BJ (cell line): Measurements from ENCODE around the gene MYH11. TPM values are rescaled to one million over a fixed set of nuclear protein-coding genes. Genes with fewer than 3 reads are reported as not detected.

Experiments
- CTCF ChIA-PET: fragments of 350-600 bp; formaldehyde crosslinking; extraction: SDS; loops from one replicate; lab custom pipeline; 2021; ENCODE audit warnings: antibody characterized with exemption, inconsistent platforms; lab: Yijun Ruan, JAX
- POLR2A ChIA-PET: fragments of 300-600 bp; sonication (Branson Sonifier 250); formaldehyde crosslinking; extraction: SDS; loops from one replicate; lab custom pipeline; 2021; ENCODE audit warnings: antibody characterized with exemption; lab: Charles Lee
- DNase-seq: peaks from one replicate; pipeline ENCODE4 v3.0.0-alpha.2; 2011; ENCODE audit warnings: low read depth
- H3K27me3 ChIP-seq: 2 replicates; pipeline ENCODE4 v1.6.0; 2011; ENCODE audit warnings: low read length; ENCODE audit not compliant: control insufficient read depth, insufficient read depth
- H3K36me3 ChIP-seq: 2 replicates; pipeline ENCODE4 v1.5.1; 2011; ENCODE audit warnings: low read length; ENCODE audit not compliant: control insufficient read depth, insufficient read depth
- H3K4me3 ChIP-seq: 2 replicates; pipeline ENCODE4 v1.5.1; 2011; ENCODE audit warnings: low read depth, mild to moderate bottlenecking, control low read depth, low read length
- CTCF ChIP-seq: IDR thresholded peaks from 2 replicates; pipeline ENCODE4 v1.5.1; 2011; ENCODE audit warnings: low read depth, mild to moderate bottlenecking, control low read depth, inconsistent platforms, low read length, moderate library complexity; ENCODE audit not compliant: insufficient read depth
- polyA plus RNA-seq: library from polyadenylated mRNA; depleted of rRNA; stranded (reverse); fragments of >200 nt; gene quantifications from 2 replicates; pipeline ENCODE4 v1.2.3, GENCODE V29; 2011

MYH11 gene
- polyA plus RNA-seq, 1 experiment: 0.27 TPM

DNA sequence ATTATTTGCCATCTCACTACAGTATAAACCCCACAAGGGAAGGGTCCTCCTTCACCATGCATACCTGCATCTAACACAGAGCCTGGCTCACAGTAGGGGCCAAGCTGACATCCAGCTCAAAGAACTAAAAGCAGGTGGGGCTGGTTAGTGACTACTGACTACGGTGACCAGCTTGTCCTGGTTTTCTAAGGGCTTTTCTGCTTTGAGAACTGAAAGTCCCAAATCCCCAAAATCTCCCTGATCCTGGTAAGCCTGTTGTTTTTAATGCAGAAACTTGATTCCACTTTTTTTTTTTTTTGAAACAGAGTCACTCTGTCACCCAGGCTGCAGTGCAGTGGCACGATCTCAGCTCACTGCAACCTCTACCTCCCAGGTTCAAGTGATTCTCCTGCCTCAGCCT lies 117.4 kb downstream of the MYH11 start:
- H3K27me3 ChIP-seq: peaks cover 1% of the 10 kb centered on the region; the same call in 1 of the 2 replicates
- CTCF ChIA-PET: interaction anchor here (1.4 to 1.7 kb wide), 2 partner anchors 16 to 31 kb away, joined by 3 to 6 read pairs; no protein-coding TSS in a partner anchor
- no peak for DNase-seq

DNA sequence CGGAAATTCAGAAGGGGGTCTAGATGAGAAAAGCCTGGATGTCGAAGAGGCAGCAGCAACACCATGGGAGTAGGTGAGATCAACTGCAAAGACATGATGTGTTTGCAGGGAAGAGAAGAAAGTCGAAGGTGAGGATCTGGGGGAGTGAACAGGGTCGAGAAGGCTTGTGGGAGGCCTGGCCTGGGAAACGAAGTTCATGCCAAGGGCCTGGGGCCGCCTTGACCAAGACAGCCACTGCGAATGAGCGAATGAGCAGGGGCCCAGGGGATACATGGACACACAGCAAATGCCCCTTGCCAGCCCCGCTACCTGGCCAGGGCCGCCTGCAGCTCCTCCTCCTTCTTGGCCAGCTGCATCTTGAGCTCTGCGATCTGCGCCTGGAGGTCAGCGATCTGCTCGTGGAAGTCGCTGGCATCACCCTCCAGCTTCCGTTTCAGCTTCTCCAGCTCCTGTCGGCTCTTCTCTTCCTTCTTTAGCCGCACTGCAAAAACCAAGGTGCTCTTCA lies 119.6 kb downstream of the MYH11 start:
- DNase-seq: no peak
- POLR2A ChIA-PET: interaction anchor here (0.6 kb wide), 1 partner anchor 14 kb away, joined by 7 read pairs; no protein-coding TSS in a partner anchor
- peaks cover 1% of the 10 kb centered on the region; the same call in 1 of the 2 replicates for H3K27me3 ChIP-seq
- no peaks in the 10 kb centered on the region for H3K36me3 ChIP-seq
- CTCF ChIA-PET: interaction anchor here (1.0 to 1.8 kb wide), 2 partner anchors 19 to 73 kb away, joined by 3 read pairs; no protein-coding TSS in a partner anchor
- H3K4me3 ChIP-seq: no peak overlapping the region
- no peak for TF ChIP-seq CTCF

More for the DNA sequence above, 117.4 kb downstream of the MYH11 start:
- POLR2A ChIA-PET: no interaction called here
- Histone ChIP-seq H3K36me3 (no peaks in the 10 kb centered on the region), H3K4me3 (no peak overlapping the region)
- TF ChIP-seq CTCF: no peak

DNA sequence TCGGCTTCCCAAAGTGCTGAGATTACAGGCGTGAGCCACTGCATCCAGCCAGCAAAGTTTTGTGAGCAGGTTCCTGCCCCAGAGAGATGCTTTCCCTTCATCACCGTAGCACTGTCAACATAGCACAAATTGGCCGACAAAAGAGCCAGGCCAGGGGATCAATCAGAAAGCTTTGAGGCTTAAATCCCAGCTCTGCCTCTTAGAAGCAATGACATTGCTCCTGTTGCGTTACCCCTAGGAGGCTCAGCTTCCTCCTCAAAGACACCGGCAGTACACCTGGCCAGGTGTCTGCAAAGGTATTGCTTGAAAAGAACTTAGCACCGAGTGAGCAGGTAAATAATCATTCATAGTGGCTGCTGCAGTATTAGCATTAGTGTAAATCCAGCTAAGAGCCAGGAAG lies 120.3 kb downstream of the MYH11 start:
- TF ChIP-seq CTCF: no peak
- no peak overlapping the region for H3K4me3 ChIP-seq
- no peak for DNase-seq
- H3K36me3 ChIP-seq: no peaks in the 10 kb centered on the region
- ChIA-PET POLR2A (no interaction called here), CTCF (interaction anchor here (1.8 kb wide), 1 partner anchor 19 kb away, joined by 3 read pairs; no protein-coding TSS in a partner anchor)
- peaks cover 1% of the 10 kb centered on the region; the same call in 1 of the 2 replicates for H3K27me3 ChIP-seq

DNA sequence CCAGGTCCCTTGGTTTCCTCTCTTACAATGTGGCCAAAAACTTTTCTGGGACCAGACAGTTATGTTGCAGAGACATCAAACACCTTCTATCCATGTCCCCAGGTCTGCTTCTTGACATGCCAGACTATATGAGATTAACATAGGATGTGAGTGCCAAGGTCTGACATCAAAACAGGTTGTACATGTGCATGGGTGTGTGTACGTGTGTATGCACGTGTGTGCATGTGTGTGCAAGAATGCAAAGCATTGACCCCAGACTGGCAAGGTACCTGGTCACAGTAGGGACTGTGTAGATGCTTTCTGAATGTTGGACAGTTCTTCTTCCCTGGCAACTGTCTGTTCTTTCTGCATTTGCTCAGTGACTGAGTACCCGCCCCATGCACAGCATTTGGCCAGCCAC lies 121.2 kb downstream of the MYH11 start:
- ChIA-PET POLR2A (no interaction called here), CTCF (interaction anchor here (1.8 kb wide), 1 partner anchor 20 kb away, joined by 3 read pairs; no protein-coding TSS in a partner anchor)
- Histone ChIP-seq H3K36me3 (no peaks in the 10 kb centered on the region), H3K4me3 (no peak overlapping the region), H3K27me3 (peaks cover 1% of the 10 kb centered on the region; the same call in 1 of the 2 replicates)
- no peak for DNase-seq
- TF ChIP-seq CTCF: no peak

DNA sequence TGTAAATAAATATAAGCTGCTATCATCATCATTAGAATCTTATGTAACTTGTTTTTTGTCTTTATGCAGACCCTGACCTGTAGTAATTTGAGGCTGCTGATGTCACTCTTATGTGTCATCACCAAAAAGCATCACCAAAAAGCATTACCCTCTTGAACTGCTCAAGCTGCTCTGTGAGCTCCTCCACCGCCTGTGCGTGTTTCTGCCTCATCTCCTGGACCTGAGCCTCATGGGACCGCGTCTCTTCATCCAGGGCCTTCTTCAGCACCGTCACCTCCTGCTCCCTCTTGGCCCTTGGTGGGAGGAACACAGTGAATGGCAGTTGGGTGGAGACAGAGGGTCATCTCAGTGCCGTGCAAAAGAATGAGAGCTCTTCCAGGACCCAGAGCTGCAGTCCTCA lies 124.4 kb downstream of the MYH11 start:
- DNase-seq: no peak
- Histone ChIP-seq H3K27me3 (peaks cover 1% of the 10 kb centered on the region; the same call in 1 of the 2 replicates), H3K36me3 (no peaks in the 10 kb centered on the region), H3K4me3 (no peak overlapping the region)
- ChIA-PET CTCF (interaction anchor here (2.8 kb wide), 1 partner anchor 8 kb away, joined by 7 read pairs; no protein-coding TSS in a partner anchor), POLR2A (no interaction called here)
- TF ChIP-seq CTCF: no peak
